Stimulated activated CD8-positive, alpha-beta memory T cell treated with anti-CD3 and anti-CD28 coated beads, Interleukin-12 subunit alpha, Interleukin-12 subunit beta, amount 100 ng/mL, for 4 hours (primary cell): ENCODE results near the gene GLOD5.
"Not testable (repeated sequence)": the region's sequence is repeated elsewhere in the genome, so short reads cannot be mapped to it uniquely, and the experiment has no call there.

Experiments used
- DNase-seq: peaks from one replicate; pipeline ENCODE4 v3.0.0-alpha.2; 2020; ENCODE audit warnings: low read depth

GLOD5 gene

DNA sequence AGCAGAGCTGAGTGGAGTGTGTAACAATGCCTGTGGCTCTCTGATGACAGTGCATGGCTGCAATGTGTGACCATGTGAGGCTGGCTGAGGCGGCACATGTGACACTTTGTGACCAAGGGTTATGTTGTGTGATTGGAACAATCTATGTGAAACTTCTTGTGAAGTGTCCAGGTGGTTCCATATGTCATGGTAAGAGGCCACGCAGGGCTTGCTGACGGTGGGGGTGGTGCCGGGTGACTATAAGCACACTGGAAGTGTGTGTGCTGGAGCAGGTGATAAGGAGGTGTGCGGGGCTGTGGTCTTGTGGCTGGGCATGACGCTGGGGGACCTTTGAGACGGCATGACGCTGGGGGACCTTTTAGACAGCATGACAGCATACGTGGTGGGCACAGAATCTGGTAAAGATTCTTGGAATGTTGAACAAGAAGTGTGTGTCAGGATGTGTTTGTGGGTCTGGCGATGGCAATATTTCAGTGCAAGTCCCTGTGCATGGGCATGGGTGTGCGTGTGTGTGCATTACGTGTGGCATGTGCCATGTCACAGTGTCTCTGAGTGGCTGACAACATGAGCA lies 32.9 kb downstream of the GLOD5 start:
- DNase-seq = no peak

DNA sequence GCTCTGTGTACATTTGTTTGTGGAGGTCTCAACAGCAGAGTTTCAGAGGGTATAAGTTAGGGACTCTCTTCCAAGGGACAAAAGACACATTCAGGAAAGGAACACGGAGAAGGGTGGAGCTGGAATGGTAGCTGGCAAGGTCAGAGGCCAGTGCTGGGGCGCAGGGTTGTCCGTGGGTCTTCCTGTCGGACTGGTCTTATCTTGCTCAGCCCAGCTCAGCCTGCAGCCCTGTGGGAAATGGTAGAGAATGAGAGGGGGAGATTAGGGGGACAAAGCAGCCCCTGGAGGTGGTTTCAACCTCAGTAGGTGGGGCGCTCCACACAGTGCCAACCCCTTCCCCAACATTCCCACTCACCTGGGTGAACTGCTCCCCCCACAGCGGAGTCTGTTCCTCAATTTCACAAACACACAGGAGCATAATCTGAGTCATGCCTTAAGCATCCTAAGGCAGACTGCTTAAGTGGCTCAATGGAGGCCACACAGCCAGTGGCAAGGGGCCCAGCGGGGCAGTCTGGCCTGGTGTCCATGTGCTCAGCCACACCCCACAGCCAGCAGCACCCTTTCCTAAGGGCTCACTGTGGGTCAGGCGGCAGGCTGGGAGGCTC lies 33.5 kb downstream of the GLOD5 start:
- no peak for DNase-seq

DNA sequence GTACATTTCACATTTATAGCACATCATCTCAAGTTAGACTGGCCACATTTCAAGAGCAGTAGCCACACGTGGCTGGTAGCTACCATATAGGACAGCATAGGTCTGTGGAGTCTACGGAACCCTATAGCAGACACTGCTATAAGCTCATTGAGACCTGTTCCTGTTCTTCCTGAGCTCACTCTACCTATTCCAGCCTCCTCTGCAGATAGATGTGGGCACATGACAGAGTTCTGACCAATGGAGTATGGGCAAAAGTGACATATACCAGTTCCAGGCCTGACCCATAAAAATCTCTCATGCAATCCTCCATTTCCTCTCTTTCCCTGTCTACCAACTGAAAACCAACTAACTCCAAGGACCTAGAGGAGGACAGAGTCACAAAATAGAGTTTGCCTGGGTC lies 36.8 kb downstream of the GLOD5 start:
- no peak for DNase-seq

GRCh38 chrX:48800574-48801279 lies 39.2 kb downstream of the GLOD5 start:
- DNase-seq = no peak

DNA sequence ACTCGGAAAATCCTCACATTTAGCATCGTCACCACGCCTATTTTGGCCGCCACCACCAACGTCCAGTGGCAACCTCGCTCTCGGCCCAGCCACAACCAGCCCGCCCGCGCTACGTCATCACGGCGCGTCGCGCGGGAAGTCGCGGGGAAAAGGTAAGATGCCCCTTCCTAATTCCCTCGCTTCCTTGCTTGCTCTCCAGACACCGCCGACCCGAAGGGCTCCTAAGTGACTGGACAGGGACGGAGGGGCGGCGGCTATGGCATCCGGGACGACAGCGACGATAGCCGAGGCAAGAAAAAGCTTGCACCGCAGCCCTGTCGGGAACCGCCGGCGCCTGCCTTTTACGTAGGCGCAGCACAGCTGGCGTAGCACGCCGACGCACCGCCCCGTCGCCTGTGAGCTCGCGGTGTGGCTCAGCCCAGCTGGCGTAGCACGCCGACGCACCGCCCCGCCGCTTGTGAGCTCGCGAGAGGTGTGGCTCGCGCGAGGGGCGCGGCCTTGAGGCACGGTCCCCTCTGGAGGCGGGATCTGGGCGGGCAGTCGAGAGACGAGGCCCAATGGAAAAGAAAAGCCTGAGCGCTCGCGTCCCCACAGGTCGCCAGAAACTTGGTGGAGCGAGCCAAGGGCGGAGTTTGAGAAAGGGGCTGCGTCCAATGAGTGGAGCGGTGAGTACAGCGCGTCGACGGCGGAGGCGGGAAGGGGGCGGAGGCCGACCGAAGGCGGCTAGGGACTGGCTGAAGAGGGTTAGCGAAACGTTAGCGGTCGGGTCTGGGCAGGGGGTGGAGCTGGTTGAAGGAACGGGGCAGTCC lies 39.9 kb downstream of the GLOD5 start, which contains the start of gene HDAC6:
Gene HDAC6 (plus strand): TSS at position 788 of the 809 bp plus-strand sequence. CDS start 626 bp downstream, outside the sequence.
- DNase-seq = peak; percentile 89

DNA sequence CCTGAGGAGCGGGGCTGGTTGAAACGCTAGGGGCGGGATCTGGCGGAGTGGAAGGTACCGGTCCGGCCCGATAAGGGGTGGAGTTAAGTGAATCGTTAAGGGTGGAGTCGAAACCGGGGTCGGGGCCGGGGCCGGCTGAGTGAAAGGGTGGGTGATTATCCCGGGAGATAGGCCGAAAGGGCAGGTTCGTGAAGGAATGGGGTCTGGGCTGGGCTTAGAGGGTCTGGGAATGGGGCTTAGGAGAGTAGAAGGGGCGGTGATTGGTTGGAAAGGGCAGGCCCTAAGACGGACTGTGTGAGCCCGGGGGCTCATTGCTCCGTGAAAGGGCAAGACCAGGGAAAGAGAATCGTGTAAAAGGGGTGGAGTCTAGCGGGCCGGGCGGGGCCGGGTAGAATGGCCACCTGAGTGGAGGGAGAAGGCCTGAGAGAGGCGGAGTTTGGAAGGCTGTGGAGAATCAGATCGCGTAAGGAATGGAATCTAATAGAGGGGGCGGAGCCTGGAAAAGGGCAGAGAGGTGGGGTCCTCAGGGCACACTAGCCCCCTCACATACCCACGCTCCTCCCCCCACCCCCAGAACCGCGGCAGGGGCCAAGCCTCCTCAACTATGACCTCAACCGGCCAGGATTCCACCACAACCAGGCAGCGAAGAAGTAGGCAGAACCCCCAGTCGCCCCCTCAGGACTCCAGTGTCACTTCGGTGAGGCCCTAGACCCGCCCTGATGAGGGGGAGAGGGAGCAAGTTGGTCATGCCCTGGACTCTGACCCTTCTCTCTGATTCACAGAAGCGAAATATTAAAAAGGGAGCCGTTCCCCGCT lies 40.8 kb downstream of the GLOD5 start:
- no peak for DNase-seq

- no peak for DNase-seq
These were observed 41.3 kb downstream of the GLOD5 start for GRCh38 chrX:48802905-48803200.

GRCh38 chrX:48806081-48806480 lies 44.5 kb downstream of the GLOD5 start:
- no peak for DNase-seq

DNA sequence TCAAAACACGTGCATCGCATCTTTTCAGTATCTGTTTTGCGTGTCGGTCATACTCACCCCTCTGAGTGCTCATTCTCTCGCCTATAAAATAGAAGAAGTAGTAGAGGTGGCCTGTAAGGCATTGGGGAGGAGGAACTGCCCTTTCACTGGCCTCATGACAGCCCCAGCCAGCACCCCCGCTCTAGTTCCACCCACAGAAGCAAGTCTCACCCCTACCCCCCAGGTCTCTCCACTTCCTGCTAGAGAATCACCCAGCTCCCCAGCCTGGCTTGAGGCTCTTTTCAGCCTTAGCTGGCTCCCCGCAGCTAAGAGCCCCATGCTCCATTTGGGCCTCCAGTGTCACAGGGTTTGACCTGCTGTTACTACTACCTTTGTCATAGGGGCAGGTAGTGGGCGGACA lies 52.1 kb downstream of the GLOD5 start:
- DNase-seq = no peak

DNA sequence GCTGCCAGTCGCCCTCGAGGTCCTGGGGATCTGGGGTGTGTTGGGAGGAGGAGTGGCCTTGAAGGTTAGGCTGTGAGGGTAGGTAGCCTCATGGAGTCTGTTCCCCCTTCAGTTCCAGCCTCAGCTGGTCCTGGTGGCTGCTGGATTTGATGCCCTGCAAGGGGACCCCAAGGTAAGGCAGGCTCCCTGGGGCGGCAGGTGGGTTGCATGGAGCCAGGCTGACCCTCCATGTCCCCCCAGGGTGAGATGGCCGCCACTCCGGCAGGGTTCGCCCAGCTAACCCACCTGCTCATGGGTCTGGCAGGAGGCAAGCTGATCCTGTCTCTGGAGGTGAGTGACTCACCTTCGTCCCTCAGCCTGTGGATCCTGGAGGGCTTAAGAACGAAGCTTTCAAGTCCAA lies 53.2 kb downstream of the GLOD5 start:
- DNase-seq = no peak

DNA sequence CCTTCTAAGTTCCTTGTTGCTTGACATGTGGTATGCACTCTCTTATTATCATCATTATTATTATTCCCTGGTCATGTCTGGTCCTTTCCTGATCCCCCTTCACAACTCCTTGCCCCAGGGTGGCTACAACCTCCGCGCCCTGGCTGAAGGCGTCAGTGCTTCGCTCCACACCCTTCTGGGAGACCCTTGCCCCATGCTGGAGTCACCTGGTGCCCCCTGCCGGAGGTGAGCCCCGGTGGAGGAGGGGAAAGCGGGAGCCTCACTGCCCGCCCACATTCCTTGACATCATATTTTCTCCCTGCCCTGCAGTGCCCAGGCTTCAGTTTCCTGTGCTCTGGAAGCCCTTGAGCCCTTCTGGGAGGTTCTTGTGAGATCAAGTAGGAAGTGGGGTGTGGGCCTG lies 53.7 kb downstream of the GLOD5 start:
- no peak for DNase-seq

DNA sequence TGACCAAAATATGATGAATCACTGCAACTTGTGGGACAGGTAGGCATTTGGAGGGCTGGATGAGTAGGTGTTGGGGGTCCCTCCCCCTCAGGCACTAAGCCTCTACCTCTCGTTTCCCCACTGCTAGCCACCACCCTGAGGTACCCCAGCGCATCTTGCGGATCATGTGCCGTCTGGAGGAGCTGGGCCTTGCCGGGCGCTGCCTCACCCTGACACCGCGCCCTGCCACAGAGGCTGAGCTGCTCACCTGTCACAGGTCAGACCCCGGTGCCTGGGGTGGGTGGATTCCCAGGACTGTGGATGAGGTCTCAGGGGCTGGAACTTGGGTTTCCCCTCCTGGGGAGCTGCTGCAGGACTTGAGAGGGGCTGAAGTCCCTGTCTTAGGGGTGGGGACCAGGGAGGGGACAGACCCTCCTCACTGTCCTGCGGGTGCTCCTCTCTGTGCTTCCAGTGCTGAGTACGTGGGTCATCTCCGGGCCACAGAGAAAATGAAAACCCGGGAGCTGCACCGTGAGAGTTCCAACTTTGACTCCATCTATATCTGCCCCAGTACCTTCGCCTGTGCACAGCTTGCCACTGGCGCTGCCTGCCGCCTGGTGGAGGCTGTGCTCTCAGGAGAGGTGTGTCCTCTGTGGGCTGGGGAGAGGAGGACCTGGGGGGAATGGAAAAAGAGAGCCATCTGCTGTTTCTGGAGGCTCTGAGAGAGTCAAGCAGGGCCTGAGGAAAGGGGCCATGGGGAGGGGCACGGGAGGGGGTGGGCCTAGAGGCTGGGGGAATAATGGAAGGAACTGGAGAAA lies 54.7 kb downstream of the GLOD5 start:
- DNase-seq = no peak

DNA sequence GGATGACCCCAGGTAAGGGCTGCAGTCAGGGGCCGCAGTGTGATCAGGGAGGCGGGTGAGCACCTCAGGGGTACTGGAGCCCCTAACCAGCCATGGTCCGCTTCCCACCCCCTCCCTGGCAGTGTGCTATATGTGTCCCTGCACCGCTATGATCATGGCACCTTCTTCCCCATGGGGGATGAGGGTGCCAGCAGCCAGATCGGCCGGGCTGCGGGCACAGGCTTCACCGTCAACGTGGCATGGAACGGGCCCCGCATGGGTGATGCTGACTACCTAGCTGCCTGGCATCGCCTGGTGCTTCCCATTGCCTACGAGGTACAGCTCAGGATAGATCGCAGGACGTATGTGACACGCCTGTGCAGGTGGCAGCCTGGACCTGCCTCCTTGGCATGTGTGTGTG lies 56.6 kb downstream of the GLOD5 start:
- DNase-seq = no peak

GRCh38 chrX:48818866-48819265 lies 57.3 kb downstream of the GLOD5 start:
- DNase-seq = no peak

GRCh38 chrX:48819394-48819793 lies 57.8 kb downstream of the GLOD5 start:
- DNase-seq = not testable (repeated sequence)

DNA sequence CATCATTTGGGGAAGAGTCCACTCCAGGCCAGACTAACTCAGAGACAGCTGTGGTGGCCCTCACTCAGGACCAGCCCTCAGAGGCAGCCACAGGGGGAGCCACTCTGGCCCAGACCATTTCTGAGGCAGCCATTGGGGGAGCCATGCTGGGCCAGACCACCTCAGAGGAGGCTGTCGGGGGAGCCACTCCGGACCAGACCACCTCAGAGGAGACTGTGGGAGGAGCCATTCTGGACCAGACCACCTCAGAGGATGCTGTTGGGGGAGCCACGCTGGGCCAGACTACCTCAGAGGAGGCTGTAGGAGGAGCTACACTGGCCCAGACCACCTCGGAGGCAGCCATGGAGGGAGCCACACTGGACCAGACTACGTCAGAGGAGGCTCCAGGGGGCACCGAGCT lies 61.5 kb downstream of the GLOD5 start:
- no peak for DNase-seq
